CD4-positive, alpha-beta memory T cell (primary cell): Measurements from ENCODE around the gene CEACAM16. TPM values are rescaled to one million over a fixed set of nuclear protein-coding genes. Genes with fewer than 3 reads are reported as not detected.

Experiments used
- CTCF ChIA-PET: fragments of 350-600 bp; sonication (Branson Sonifier 250); formaldehyde crosslinking; loops from one replicate; lab custom pipeline; 2021; ENCODE audit warnings: inconsistent platforms; ENCODE audit not compliant: partially characterized antibody; lab: Charles Lee
- POLR2A ChIA-PET: fragments of 350-600 bp; sonication (Branson Sonifier 250); formaldehyde crosslinking; loops from one replicate; lab custom pipeline; 2021; ENCODE audit not compliant: partially characterized antibody; lab: Charles Lee
- DNase-seq, 5 donors: peaks; one replicate each; pipeline versions ENCODE4 v3.0.0 to v3.0.0-alpha.2; 2020 to 2022; ENCODE audit warnings: mixed read lengths in 1 of 5
- H3K27ac ChIP-seq: one replicate; pipeline ENCODE4 v1.7.0; 2013; ENCODE audit warnings: low read depth, low read length
- H3K27me3 ChIP-seq: 2 replicates; pipeline ENCODE4 v1.7.0; 2013; ENCODE audit warnings: mild to moderate bottlenecking, low read length, moderate library complexity; ENCODE audit not compliant: insufficient read depth
- H3K36me3 ChIP-seq: 2 replicates; pipeline ENCODE4 v1.7.0; 2013; ENCODE audit warnings: mild to moderate bottlenecking, low read length, moderate library complexity; ENCODE audit not compliant: insufficient read depth
- H3K4me1 ChIP-seq: 2 replicates; pipeline ENCODE4 v1.7.0; 2013; ENCODE audit warnings: mild to moderate bottlenecking, low read length, moderate library complexity; ENCODE audit not compliant: insufficient read depth
- H3K4me3 ChIP-seq, 2 donors: one replicate each; pipeline ENCODE4 v1.7.0; 2013; ENCODE audit warnings: low read length in 2 of 2, mild to moderate bottlenecking in 1 of 2
- H3K9me3 ChIP-seq, 2 donors: one replicate each; pipeline ENCODE4 v1.7.0; 2013; ENCODE audit warnings: low read length in 2 of 2, control low read depth in 1 of 2; ENCODE audit not compliant: control insufficient read depth in 1 of 2
- H3K27ac Mint-ChIP-seq, 7 donors: one replicate each; pipeline ENCODE4 v1.8.0; 2020 to 2021; ENCODE audit warnings: mixed read lengths in 7 of 7, mild to moderate bottlenecking in 6 of 7, inconsistent platforms in 3 of 7, moderate library complexity in 3 of 7
- H3K27me3 Mint-ChIP-seq, 2 donors: one replicate each; pipeline ENCODE4 v1.8.0; 2020 to 2021; ENCODE audit warnings: mixed read lengths in 2 of 2
- H3K36me3 Mint-ChIP-seq, 2 donors: one replicate each; pipeline ENCODE4 v1.8.0; 2020 to 2021; ENCODE audit warnings: mixed read lengths in 2 of 2, inconsistent platforms in 1 of 2, mild to moderate bottlenecking in 1 of 2
- H3K4me1 Mint-ChIP-seq, 4 donors: one replicate each; pipeline ENCODE4 v1.8.0; 2020 to 2021; ENCODE audit warnings: mixed read lengths in 4 of 4, mild to moderate bottlenecking in 1 of 4
- H3K4me3 Mint-ChIP-seq, 8 donors: one replicate each; pipeline ENCODE4 v1.8.0; 2020 to 2021; ENCODE audit warnings: mixed read lengths in 8 of 8, mild to moderate bottlenecking in 7 of 8, moderate library complexity in 6 of 8, inconsistent platforms in 3 of 8
- H3K9me3 Mint-ChIP-seq, 8 donors: one replicate each; pipeline ENCODE4 v1.8.0; 2020 to 2021; ENCODE audit warnings: mixed read lengths in 8 of 8, mild to moderate bottlenecking in 5 of 8, inconsistent platforms in 3 of 8, moderate library complexity in 1 of 8
- intact Hi-C: fragments of 100-400 bp; cut with micrococcal nuclease; formaldehyde crosslinking; loops from one replicate; pipeline ENCODE4 v1.15.1; 2023
- polyA plus RNA-seq, 2 donors: library from polyadenylated mRNA; unstranded; fragments of 300-500 nt; fragmentation: Illumina TruSeq; gene quantifications; one replicate each; pipeline ENCODE4 v1.2.3, GENCODE V29; 2021
- total RNA-seq, 2 experiments: library from RNA; stranded (reverse); gene quantifications; one replicate each; pipeline ENCODE4 v1.2.3, GENCODE V29; 2021

CEACAM16 gene
- total and polyA plus RNA-seq, 4 experiments from 2014 or later, result not detected

DNA sequence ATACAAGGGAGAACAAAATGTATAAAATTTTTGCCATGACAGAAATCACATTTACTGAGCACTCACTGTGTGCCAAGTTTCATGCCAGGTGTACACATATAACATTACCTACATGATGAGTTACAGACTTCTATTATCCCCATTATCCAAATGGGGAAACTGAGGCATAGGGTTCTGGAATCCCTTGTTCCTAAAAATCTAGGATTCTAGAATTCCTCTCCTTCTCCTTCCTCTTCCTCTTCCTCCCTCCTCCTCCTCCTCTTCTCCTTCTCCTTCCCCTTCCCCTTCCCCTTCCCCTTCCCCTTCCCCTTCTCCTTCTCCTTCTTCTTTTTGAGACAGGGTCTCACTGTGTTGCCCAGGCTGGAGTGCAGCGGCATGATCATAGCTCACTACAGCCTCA is 35.4 kb downstream of the CEACAM16 start:
- POLR2A ChIA-PET, result no interaction called here
- Histone ChIP-seq H3K4me3 (no peak overlapping the region), H3K36me3 (no peaks in the 10 kb centered on the region), H3K9me3 (no peaks in the 10 kb centered on the region), H3K27ac (no peak overlapping the region), H3K4me1 (no peaks in the 10 kb centered on the region), H3K27me3 (no peaks in the 10 kb centered on the region)
- intact Hi-C loops, result no loop called here
- DNase-seq, result no peak
- Mint-ChIP-seq H3K4me3 (no peak overlapping the region), H3K36me3 (no peaks in the 10 kb centered on the region), H3K4me1 (peaks cover 0 to 2% (median under 1%) of the 10 kb centered on the region in 4 donors), H3K9me3 (no peaks in the 10 kb centered on the region), H3K27ac (no peak overlapping the region), H3K27me3 (no peaks in the 10 kb centered on the region)
- CTCF ChIA-PET, result interaction anchor here (2.1 to 15.5 kb wide), 2 partner anchors 11 to 35 kb away, joined by 15 to 545 read pairs; no protein-coding TSS in a partner anchor

DNA sequence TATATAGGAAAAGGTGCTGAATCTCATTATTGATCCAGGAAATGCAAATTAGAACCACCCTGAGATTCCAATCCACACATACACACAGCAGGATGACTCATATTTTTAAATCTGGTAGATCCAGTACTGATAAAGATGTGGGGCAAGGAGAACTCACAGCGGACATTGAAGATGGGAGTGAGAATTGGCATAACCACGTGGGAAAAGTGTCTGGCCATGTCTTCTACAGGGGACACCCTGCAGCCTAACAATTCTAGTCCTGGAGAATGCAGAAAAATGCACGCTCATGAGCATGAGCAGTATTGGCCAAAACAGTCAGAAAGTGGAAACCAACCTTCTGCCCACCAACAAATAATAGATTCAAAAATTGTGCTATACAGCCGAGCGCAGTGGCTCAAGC is 36.1 kb downstream of the CEACAM16 start:
- POLR2A ChIA-PET, result no interaction called here
- no peaks in the 10 kb centered on the region for H3K27me3 Mint-ChIP-seq

DNA sequence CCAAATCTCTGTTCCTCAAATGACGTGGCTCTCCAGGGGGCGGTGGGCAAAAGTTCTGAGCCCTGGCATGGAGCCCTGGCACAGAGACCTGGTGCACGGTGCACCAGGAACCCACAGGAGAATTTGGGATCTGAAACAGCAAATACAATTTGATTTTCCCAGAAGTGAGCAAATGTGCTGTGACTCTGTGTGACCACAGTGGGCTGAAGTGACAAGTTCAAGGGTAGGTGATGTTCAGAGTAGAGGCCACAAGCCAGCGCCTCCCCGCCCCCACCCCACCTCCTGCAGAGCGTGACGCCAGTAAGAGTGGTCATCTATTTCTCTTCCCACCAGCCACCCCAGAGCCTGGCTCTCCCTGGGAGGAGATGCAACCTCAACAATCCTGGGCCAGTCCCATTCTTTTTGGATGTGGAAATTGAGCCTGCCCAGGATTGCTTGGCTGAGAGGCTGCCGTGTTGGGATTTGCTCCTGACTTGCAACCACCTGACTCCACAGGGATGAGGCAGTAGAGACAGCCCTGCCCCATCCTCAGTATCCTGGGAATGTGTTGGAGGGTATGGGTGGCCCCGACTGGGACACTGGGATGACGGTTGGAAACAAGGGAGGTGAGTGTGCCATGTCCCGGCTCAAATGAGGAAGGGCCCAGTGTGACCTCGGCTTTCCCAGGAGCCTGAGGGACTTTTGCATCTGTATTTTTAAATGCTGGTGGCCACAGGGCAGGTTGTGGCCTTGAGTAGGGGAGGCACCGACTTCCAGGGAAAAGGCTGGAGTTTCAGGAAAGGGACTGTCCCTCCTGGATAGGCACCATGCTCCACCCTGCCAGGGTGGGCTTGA is 38.5 kb downstream of the CEACAM16 start:
- no peak overlapping the region for H3K4me3 Mint-ChIP-seq
- H3K9me3 ChIP-seq, result no peaks in the 10 kb centered on the region
- H3K9me3 Mint-ChIP-seq, result no peaks in the 10 kb centered on the region
- intact Hi-C loops, result no loop called here
- no peak overlapping the region for H3K27ac ChIP-seq
- POLR2A ChIA-PET, result no interaction called here
- H3K36me3 ChIP-seq, result no peaks in the 10 kb centered on the region
- H3K4me1 Mint-ChIP-seq, result peaks cover 0 to 7% (median 4%) of the 10 kb centered on the region in 4 donors
- no peaks in the 10 kb centered on the region for H3K27me3 ChIP-seq
- CTCF ChIA-PET, result interaction anchor here (0.7 kb wide), 1 partner anchor 13 kb away, joined by 3 read pairs; no protein-coding TSS in a partner anchor
- H3K4me1 ChIP-seq, result no peaks in the 10 kb centered on the region
- H3K4me3 ChIP-seq, result no peak overlapping the region
- no peaks in the 10 kb centered on the region for H3K27me3 Mint-ChIP-seq
- no peaks in the 10 kb centered on the region for H3K36me3 Mint-ChIP-seq
- H3K27ac Mint-ChIP-seq, result peak overlapping the region in 1 of 7 donors; percentile 25
- DNase-seq, result no peak

More for the DNA sequence above, 36.1 kb downstream of the CEACAM16 start:
- no peak overlapping the region for H3K4me3 ChIP-seq
- Mint-ChIP-seq H3K27ac (no peak overlapping the region), H3K4me3 (no peak overlapping the region), H3K9me3 (no peaks in the 10 kb centered on the region), H3K36me3 (no peaks in the 10 kb centered on the region), H3K4me1 (peaks cover 0 to 2% (median under 1%) of the 10 kb centered on the region in 4 donors)
- no peaks in the 10 kb centered on the region for H3K9me3 ChIP-seq
- CTCF ChIA-PET, result no interaction called here
- no peaks in the 10 kb centered on the region for H3K27me3 ChIP-seq
- H3K36me3 ChIP-seq, result no peaks in the 10 kb centered on the region
- H3K4me1 ChIP-seq, result no peaks in the 10 kb centered on the region
- intact Hi-C loops, result no loop called here
- no peak for DNase-seq
- H3K27ac ChIP-seq, result no peak overlapping the region

GRCh38 chr19:44738136-44738535 is 39.2 kb downstream of the CEACAM16 start:
- POLR2A ChIA-PET, result no interaction called here
- CTCF ChIA-PET, result interaction anchor here (0.7 kb wide), 1 partner anchor 14 kb away, joined by 3 read pairs; no protein-coding TSS in a partner anchor
- DNase-seq, result no peak
- Histone ChIP-seq H3K36me3 (no peaks in the 10 kb centered on the region), H3K4me1 (no peaks in the 10 kb centered on the region), H3K27me3 (no peaks in the 10 kb centered on the region), H3K4me3 (no peak overlapping the region), H3K9me3 (no peaks in the 10 kb centered on the region), H3K27ac (no peak overlapping the region)
- no peaks in the 10 kb centered on the region for H3K36me3 Mint-ChIP-seq
- H3K4me3 Mint-ChIP-seq, result no peak overlapping the region
- H3K9me3 Mint-ChIP-seq, result no peaks in the 10 kb centered on the region
- H3K4me1 Mint-ChIP-seq, result peaks cover 2 to 14% (median 6%) of the 10 kb centered on the region in 4 donors
- intact Hi-C loops, result no loop called here
- peak overlapping the region in 1 of 7 donors; percentile 22 for H3K27ac Mint-ChIP-seq
- no peaks in the 10 kb centered on the region for H3K27me3 Mint-ChIP-seq

DNA sequence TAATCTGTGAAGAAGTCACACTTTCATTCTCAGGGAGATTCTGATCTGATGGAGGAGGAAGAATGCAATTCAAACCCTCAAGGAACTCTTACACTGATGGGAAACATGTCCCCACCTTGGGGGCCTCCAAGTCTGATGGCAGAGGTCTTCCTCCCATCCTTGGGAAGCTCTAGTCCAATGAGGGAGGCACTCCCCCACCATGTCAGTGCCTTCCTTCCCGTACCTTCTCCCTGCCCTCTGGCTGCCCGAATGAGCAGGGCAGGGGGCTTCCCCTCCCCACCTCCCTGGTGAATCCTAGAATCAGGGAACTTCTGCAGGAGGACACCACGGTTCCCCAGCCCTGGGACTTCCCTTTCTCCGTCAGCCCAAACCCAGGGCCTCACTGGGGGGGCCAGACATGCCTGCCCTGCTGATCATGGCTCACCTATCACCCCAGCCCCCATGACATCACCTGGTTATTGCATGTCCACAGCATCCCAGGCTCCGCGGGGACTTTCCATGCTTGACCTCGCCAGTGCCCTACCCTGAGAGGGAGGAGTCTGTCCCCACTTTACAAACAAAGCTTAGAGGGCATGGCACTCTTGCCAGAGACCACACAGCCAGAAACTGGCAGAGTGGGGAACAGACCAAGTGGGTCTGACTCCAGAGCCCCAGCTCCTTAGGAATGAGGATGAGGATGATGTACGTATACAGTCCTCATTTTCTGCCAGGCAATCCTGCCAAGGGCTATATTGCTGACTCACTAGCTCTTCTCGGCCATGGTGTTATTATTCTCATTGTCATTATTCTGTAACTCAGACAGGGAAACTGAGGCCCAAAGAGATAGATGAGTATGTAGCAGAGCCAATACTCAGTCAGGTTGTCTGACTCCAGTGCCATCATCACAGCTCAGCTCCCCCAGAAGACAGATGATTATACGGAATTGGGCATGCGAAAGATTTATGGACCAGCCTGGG is 39.9 kb downstream of the CEACAM16 start:
- Histone ChIP-seq H3K36me3 (no peaks in the 10 kb centered on the region), H3K27me3 (no peaks in the 10 kb centered on the region), H3K4me1 (no peaks in the 10 kb centered on the region), H3K27ac (no peak overlapping the region), H3K9me3 (no peaks in the 10 kb centered on the region), H3K4me3 (no peak overlapping the region)
- Mint-ChIP-seq H3K36me3 (no peaks in the 10 kb centered on the region), H3K27ac (peak overlapping the region in 1 of 7 donors; percentile 22), H3K9me3 (no peaks in the 10 kb centered on the region), H3K4me3 (no peak overlapping the region), H3K4me1 (peaks cover 2 to 15% (median 6%) of the 10 kb centered on the region in 4 donors), H3K27me3 (no peaks in the 10 kb centered on the region)
- intact Hi-C loops, result no loop called here
- CTCF ChIA-PET, result interaction anchor here (1.0 to 1.4 kb wide), 2 partner anchors 15 to 44 kb away, joined by 3 to 4 read pairs; no protein-coding TSS in a partner anchor
- DNase-seq, result no peak
- POLR2A ChIA-PET, result interaction anchor here (1.1 kb wide), 1 partner anchor 14 kb away, joined by 3 read pairs; no protein-coding TSS in a partner anchor

DNA sequence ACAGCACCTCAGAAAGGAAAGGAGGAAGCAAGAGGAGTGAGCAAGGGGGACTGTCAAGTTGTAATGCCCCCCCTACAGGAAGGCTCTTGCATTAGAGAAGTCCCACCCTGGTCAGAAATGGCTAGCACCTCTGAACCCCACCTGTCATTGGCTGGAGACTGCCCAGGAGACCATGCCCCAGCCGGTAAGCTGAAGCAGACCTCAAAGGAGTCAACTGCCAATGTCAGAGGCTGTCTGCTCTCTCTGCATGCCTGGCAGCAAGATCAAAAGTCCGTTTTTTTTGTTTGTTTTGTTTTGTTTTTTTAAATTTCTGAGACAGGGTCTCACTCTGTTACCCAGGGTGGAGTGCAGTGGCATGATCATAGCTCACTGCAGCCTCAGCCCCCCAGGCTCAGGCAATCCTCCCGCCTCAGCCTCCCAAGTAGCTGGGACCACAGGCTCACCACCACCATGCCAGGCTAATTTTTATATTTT is 41.4 kb downstream of the CEACAM16 start:
- intact Hi-C loops, result no loop called here
- H3K27ac Mint-ChIP-seq, result peak overlapping the region in 1 of 7 donors; percentile 72
- H3K9me3 Mint-ChIP-seq, result no peaks in the 10 kb centered on the region
- no peaks in the 10 kb centered on the region for H3K9me3 ChIP-seq
- no peak overlapping the region for H3K4me3 Mint-ChIP-seq
- H3K36me3 Mint-ChIP-seq, result no peaks in the 10 kb centered on the region
- no peaks in the 10 kb centered on the region for H3K27me3 Mint-ChIP-seq
- H3K27ac ChIP-seq, result no peak overlapping the region
- ChIA-PET CTCF (interaction anchor here (1.0 to 5.5 kb wide), 2 partner anchors 16 to 43 kb away, joined by 3 to 20 read pairs; no protein-coding TSS in a partner anchor), POLR2A (interaction anchor here (1.1 kb wide), 1 partner anchor 13 kb away, joined by 3 read pairs; no protein-coding TSS in a partner anchor)
- no peak overlapping the region for H3K4me3 ChIP-seq
- peaks cover 2 to 15% (median 5%) of the 10 kb centered on the region in 4 donors for H3K4me1 Mint-ChIP-seq
- H3K4me1 ChIP-seq, result no peaks in the 10 kb centered on the region
- no peaks in the 10 kb centered on the region for H3K36me3 ChIP-seq
- no peak for DNase-seq
- no peaks in the 10 kb centered on the region for H3K27me3 ChIP-seq
